Measurements from ENCODE around the gene DEUP1. TPM values are rescaled to one million over a fixed set of nuclear protein-coding genes. Genes with fewer than 3 reads are reported as not detected.
"Not testable (repeated sequence)": the region's sequence is repeated elsewhere in the genome, so short reads cannot be mapped to it uniquely, and the experiment has no call there.

Gene DEUP1
- polyA plus RNA-seq, 1 donor, result 0.43 TPM

DNA sequence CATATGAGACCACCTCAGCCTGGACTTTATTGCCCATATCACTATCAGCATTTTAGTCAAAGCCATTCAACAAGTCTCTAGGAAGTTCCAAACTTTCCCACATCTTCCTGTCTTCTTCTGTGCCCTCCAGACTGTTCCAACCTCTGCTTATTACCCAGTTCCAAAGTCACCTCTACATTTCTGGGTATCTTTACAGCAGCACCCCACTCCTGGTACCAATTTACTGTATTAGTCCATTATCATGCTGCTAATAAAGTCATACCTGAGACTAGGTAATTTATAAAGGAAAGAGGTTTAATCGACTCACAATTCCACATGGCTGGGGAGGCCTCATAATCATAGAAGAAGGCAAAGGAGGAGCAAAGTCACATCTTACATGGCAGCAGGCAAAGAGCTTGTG is 16.1 kb upstream of the DEUP1 start:
- H3K4me3 ChIP-seq (ENCODE audit: low read length); DNase-seq; H3K27me3 ChIP-seq (ENCODE audit: control insufficient read depth, insufficient read depth, low read length); H3K27ac ChIP-seq (ENCODE audit: low read length); H3K9me3 ChIP-seq (ENCODE audit: control insufficient read depth, low read depth, low read length); H3K36me3 ChIP-seq (ENCODE audit: control insufficient read depth, insufficient read depth, low read length); H3K4me1 ChIP-seq (ENCODE audit: control insufficient read depth, insufficient read depth, low read length): not testable (repeated sequence)
- WGBS (ENCODE audit: insufficient coverage, low lambda C conversion rate), result no CpG with 5 or more reads among the region's 1 CpG

GRCh38 chr11:93319224-93319839 is 11.2 kb upstream of the DEUP1 start:
- Histone ChIP-seq H3K27ac (ENCODE audit: low read length) (no peak overlapping the region), H3K27me3 (ENCODE audit: control insufficient read depth, insufficient read depth, low read length) (no peaks in the 10 kb centered on the region), H3K9me3 (ENCODE audit: control insufficient read depth, low read depth, low read length) (no peaks in the 10 kb centered on the region), H3K36me3 (ENCODE audit: control insufficient read depth, insufficient read depth, low read length) (no peaks in the 10 kb centered on the region), H3K4me1 (ENCODE audit: control insufficient read depth, insufficient read depth, low read length) (no peaks in the 10 kb centered on the region), H3K4me3 (ENCODE audit: low read length) (no peak overlapping the region)
- 0% methylated on average over 1 of the region's 2 CpGs for WGBS (ENCODE audit: insufficient coverage, low lambda C conversion rate)
- DNase-seq, result no peak

GRCh38 chr11:93320230-93320629 is 10.3 kb upstream of the DEUP1 start:
- DNase-seq, result no peak
- no peaks in the 10 kb centered on the region for H3K36me3 ChIP-seq (ENCODE audit: control insufficient read depth, insufficient read depth, low read length)
- H3K4me3 ChIP-seq (ENCODE audit: low read length), result no peak overlapping the region
- no peaks in the 10 kb centered on the region for H3K4me1 ChIP-seq (ENCODE audit: control insufficient read depth, insufficient read depth, low read length)
- H3K9me3 ChIP-seq (ENCODE audit: control insufficient read depth, low read depth, low read length), result no peaks in the 10 kb centered on the region
- H3K27ac ChIP-seq (ENCODE audit: low read length), result no peak overlapping the region
- H3K27me3 ChIP-seq (ENCODE audit: control insufficient read depth, insufficient read depth, low read length), result no peaks in the 10 kb centered on the region

GRCh38 chr11:93322207-93322606 is 8.3 kb upstream of the DEUP1 start:
- Histone ChIP-seq H3K9me3 (ENCODE audit: control insufficient read depth, low read depth, low read length) (no peaks in the 10 kb centered on the region), H3K27me3 (ENCODE audit: control insufficient read depth, insufficient read depth, low read length) (no peaks in the 10 kb centered on the region), H3K27ac (ENCODE audit: low read length) (no peak overlapping the region), H3K36me3 (ENCODE audit: control insufficient read depth, insufficient read depth, low read length) (no peaks in the 10 kb centered on the region), H3K4me1 (ENCODE audit: control insufficient read depth, insufficient read depth, low read length) (no peaks in the 10 kb centered on the region), H3K4me3 (ENCODE audit: low read length) (no peak overlapping the region)
- DNase-seq, result no peak
- 100% methylated on average over 1 of the region's 2 CpGs for WGBS (ENCODE audit: insufficient coverage, low lambda C conversion rate)

DNA sequence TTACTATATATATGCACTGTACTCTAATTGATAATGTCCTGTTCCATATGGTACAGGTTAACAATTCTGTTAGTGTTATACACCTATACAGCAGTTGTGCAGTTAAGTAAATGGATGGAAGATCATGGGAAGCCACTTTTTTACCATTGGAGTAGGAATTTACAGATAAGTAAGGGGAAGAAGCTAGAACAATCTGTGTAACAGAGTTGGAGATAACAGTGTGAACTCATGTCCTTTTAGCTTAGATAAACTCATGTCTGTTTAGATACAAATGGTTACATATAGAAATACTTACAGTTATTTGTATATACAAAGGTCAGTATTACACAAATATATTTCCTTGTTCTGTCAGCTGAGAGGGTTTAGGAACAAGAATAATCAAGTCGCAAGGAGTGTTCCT is 6.8 kb upstream of the DEUP1 start:
- Histone ChIP-seq H3K9me3 (ENCODE audit: control insufficient read depth, low read depth, low read length) (no peaks in the 10 kb centered on the region), H3K27me3 (ENCODE audit: control insufficient read depth, insufficient read depth, low read length) (no peaks in the 10 kb centered on the region), H3K27ac (ENCODE audit: low read length) (no peak overlapping the region), H3K36me3 (ENCODE audit: control insufficient read depth, insufficient read depth, low read length) (no peaks in the 10 kb centered on the region), H3K4me1 (ENCODE audit: control insufficient read depth, insufficient read depth, low read length) (no peaks in the 10 kb centered on the region), H3K4me3 (ENCODE audit: low read length) (no peak overlapping the region)
- DNase-seq, result peak; percentile 6 to 51
- WGBS (ENCODE audit: insufficient coverage, low lambda C conversion rate), result no CpG with 5 or more reads among the region's 1 CpG

DNA sequence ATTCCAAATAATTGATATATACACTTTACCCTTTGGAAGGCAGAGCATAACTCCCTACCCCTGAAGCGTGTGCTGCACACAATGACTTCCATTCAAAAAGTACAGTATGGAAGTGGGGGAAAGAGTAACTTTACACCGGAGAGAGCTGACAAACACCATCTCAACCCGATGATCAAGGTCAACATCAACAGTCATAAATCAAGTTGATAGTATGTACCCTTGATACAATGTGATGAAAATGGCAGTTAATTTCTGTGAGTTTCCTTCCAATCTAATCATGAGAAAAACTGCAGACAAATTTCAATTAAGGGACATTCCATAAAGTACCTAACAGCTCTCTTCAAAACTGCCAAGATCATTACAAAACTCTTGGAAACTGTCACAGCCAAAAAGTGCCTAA is 6.0 kb upstream of the DEUP1 start:
- no peaks in the 10 kb centered on the region for H3K27me3 ChIP-seq (ENCODE audit: control insufficient read depth, insufficient read depth, low read length)
- H3K36me3 ChIP-seq (ENCODE audit: control insufficient read depth, insufficient read depth, low read length), result no peaks in the 10 kb centered on the region
- no peak for DNase-seq
- H3K4me3 ChIP-seq (ENCODE audit: low read length), result no peak overlapping the region
- H3K27ac ChIP-seq (ENCODE audit: low read length), result no peak overlapping the region
- no peaks in the 10 kb centered on the region for H3K4me1 ChIP-seq (ENCODE audit: control insufficient read depth, insufficient read depth, low read length)
- WGBS (ENCODE audit: insufficient coverage, low lambda C conversion rate), result no CpG with 5 or more reads among the region's 3 CpGs
- no peaks in the 10 kb centered on the region for H3K9me3 ChIP-seq (ENCODE audit: control insufficient read depth, low read depth, low read length)

DNA sequence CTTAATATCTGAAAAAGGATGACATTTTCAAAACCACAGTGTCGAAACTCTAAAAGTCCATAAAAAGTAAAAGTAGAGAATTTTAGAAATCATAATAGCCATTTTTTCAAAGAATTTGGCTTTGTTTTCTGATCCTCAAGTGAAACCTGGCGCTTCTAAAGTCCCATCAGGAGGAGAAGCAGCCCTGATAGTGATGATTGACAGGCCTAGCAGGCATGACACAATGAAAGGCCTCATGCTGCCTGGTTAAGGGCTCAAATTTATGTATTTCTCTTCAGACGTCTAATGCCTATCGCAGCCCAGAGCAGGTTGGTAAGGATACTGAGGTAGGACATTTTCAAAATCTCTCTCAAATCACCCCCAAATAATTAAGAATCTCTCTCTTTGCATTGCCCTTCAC is 3.9 kb upstream of the DEUP1 start:
- H3K27ac ChIP-seq (ENCODE audit: low read length), result no peak overlapping the region

DNA sequence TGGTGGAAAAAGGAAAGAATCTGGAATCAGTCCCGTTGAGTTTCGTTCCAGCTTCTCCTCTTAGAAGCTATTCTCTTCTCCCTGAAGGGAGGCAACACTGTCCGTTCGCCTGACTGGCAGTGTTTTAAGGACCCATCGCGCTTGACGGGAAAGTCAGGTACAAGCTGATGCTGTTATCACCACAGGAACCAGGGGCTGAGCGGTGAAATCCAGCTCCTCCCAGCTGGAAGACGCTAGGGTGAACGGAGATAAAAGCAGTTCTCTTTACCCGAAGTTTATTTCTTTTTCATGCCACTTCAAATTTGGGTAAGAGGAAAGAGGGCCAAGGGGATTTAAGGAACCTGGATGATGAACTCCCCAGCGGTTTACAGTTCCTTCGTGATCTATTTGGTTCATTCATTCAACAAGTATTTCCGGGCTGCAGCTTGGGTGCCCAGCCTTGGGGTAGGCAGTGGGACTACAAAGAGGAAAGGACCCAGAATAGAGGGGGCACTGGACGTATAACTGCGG is 551 bp upstream of the DEUP1 start:
- Histone ChIP-seq H3K27me3 (ENCODE audit: control insufficient read depth, insufficient read depth, low read length) (peaks cover 2% of the 10 kb centered on the region), H3K4me3 (ENCODE audit: low read length) (peak overlapping the region; percentile 36), H3K4me1 (ENCODE audit: control insufficient read depth, insufficient read depth, low read length) (peaks cover 3% of the 10 kb centered on the region), H3K9me3 (ENCODE audit: control insufficient read depth, low read depth, low read length) (no peaks in the 10 kb centered on the region), H3K36me3 (ENCODE audit: control insufficient read depth, insufficient read depth, low read length) (no peaks in the 10 kb centered on the region), H3K27ac (ENCODE audit: low read length) (no peak overlapping the region)
- no peak for DNase-seq
- 0% methylated on average over 1 of the region's 16 CpGs for WGBS (ENCODE audit: insufficient coverage, low lambda C conversion rate)

More for the DNA sequence above, 3.9 kb upstream of the DEUP1 start:
- peaks cover 2% of the 10 kb centered on the region for H3K27me3 ChIP-seq (ENCODE audit: control insufficient read depth, insufficient read depth, low read length)
- no peak for DNase-seq
- H3K4me1 ChIP-seq (ENCODE audit: control insufficient read depth, insufficient read depth, low read length), result peaks cover 3% of the 10 kb centered on the region
- H3K36me3 ChIP-seq (ENCODE audit: control insufficient read depth, insufficient read depth, low read length), result no peaks in the 10 kb centered on the region
- no peak overlapping the region for H3K4me3 ChIP-seq (ENCODE audit: low read length)
- no CpG with 5 or more reads among the region's 4 CpGs for WGBS (ENCODE audit: insufficient coverage, low lambda C conversion rate)
- no peaks in the 10 kb centered on the region for H3K9me3 ChIP-seq (ENCODE audit: control insufficient read depth, low read depth, low read length)

GRCh38 chr11:93340223-93340622 is 9.7 kb downstream of the DEUP1 start:
- no peak for DNase-seq
- Histone ChIP-seq H3K27ac (ENCODE audit: low read length) (no peak overlapping the region), H3K9me3 (ENCODE audit: control insufficient read depth, low read depth, low read length) (no peaks in the 10 kb centered on the region), H3K36me3 (ENCODE audit: control insufficient read depth, insufficient read depth, low read length) (no peaks in the 10 kb centered on the region), H3K4me1 (ENCODE audit: control insufficient read depth, insufficient read depth, low read length) (no peaks in the 10 kb centered on the region), H3K4me3 (ENCODE audit: low read length) (no peak overlapping the region), H3K27me3 (ENCODE audit: control insufficient read depth, insufficient read depth, low read length) (no peaks in the 10 kb centered on the region)
- WGBS (ENCODE audit: insufficient coverage, low lambda C conversion rate), result 75% methylated on average over 2 of the region's 2 CpGs

DNA sequence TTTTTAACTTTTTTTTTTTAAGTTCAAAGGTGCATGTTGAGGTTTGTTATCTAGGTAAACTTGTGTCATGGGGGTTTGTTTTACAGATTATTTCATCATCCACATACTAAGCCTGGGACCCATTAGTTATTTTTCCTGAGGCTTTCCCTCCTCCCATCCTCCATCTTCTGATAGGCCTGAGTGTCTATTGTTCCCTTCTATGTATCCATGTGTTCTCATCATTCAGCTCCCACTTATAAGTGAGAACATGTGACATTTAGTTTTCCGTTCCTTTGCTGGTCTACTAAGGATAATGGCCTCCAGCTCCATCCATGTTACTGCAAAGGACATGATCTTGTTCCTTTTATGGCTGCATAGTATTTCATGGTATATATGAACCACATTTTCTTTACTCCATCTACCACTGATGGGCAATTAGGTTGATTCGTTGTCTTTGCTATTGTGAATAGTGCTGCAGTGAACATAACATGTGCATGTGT is 14.4 kb downstream of the DEUP1 start:
- H3K4me3 ChIP-seq (ENCODE audit: low read length), result no peak overlapping the region
- H3K9me3 ChIP-seq (ENCODE audit: control insufficient read depth, low read depth, low read length), result no peaks in the 10 kb centered on the region
- DNase-seq, result no peak
- no peaks in the 10 kb centered on the region for H3K36me3 ChIP-seq (ENCODE audit: control insufficient read depth, insufficient read depth, low read length)
- H3K27ac ChIP-seq (ENCODE audit: low read length), result no peak overlapping the region
- H3K4me1 ChIP-seq (ENCODE audit: control insufficient read depth, insufficient read depth, low read length), result no peaks in the 10 kb centered on the region
- WGBS (ENCODE audit: insufficient coverage, low lambda C conversion rate), result no CpG with 5 or more reads among the region's 2 CpGs
- no peaks in the 10 kb centered on the region for H3K27me3 ChIP-seq (ENCODE audit: control insufficient read depth, insufficient read depth, low read length)

DNA sequence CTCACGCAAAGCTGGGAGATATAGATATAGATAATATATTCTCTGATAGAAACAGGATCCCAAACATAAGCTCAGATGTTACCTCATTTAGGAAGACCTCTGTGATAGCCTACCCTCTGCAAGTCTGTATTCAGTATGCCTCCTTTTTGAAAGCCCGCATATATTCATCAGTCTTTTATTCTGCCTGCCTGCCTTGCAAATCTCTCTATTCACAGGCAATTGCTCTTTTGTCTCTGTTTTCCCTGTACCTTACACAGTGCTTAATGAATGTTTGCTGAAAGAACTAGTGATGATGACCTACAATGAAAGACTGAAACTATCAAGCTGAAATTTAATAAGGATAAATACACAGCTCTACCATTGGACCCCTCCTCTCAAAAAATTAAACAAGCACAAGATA is 18.4 kb downstream of the DEUP1 start:
- DNase-seq, result no peak
- WGBS (ENCODE audit: insufficient coverage, low lambda C conversion rate), result 80% methylated on average over 1 of the region's 2 CpGs
- H3K4me1 ChIP-seq (ENCODE audit: control insufficient read depth, insufficient read depth, low read length), result no peaks in the 10 kb centered on the region
- H3K27me3 ChIP-seq (ENCODE audit: control insufficient read depth, insufficient read depth, low read length), result no peaks in the 10 kb centered on the region
- H3K27ac ChIP-seq (ENCODE audit: low read length), result no peak overlapping the region
- no peak overlapping the region for H3K4me3 ChIP-seq (ENCODE audit: low read length)
- H3K36me3 ChIP-seq (ENCODE audit: control insufficient read depth, insufficient read depth, low read length), result no peaks in the 10 kb centered on the region
- no peaks in the 10 kb centered on the region for H3K9me3 ChIP-seq (ENCODE audit: control insufficient read depth, low read depth, low read length)

Data from large intestine (tissue), 3 donors.